NT2/D1 (cell line): ENCODE data around the gene CHST6.

Experiments
- DNase-seq: peaks from one replicate; pipeline ENCODE4 v3.0.0-alpha.2; 2011; ENCODE audit warnings: low read depth, low spot score
- H3K27me3 ChIP-seq: 2 replicates; pipeline ENCODE4 v1.6.0; 2011; ENCODE audit warnings: mild to moderate bottlenecking; ENCODE audit not compliant: insufficient read length, insufficient read depth
- H3K36me3 ChIP-seq: 2 replicates; pipeline ENCODE4 v1.6.1; 2011; ENCODE audit warnings: mild to moderate bottlenecking, low read length, mixed read lengths; ENCODE audit not compliant: insufficient read depth, insufficient read length
- H3K4me1 ChIP-seq: 2 replicates; pipeline ENCODE4 v1.5.1; 2011; ENCODE audit not compliant: insufficient read depth, insufficient read length
- H3K4me3 ChIP-seq: 2 replicates; pipeline ENCODE4 v1.5.1; 2011; ENCODE audit warnings: low read depth; ENCODE audit not compliant: insufficient read length
- H3K9ac ChIP-seq: 2 replicates; pipeline ENCODE4 v1.6.0; 2011; ENCODE audit warnings: low read depth; ENCODE audit not compliant: insufficient read length
- H3K9me3 ChIP-seq: 2 replicates; pipeline ENCODE4 v1.5.1; 2011; ENCODE audit warnings: mild to moderate bottlenecking, low read length; ENCODE audit not compliant: insufficient read depth
- SUZ12 ChIP-seq: IDR thresholded peaks from 2 replicates; pipeline ENCODE4 v1.6.1; 2011; ENCODE audit not compliant: insufficient read length, insufficient read depth; ENCODE audit errors: extremely low read depth
- YY1 ChIP-seq: IDR thresholded peaks from 2 replicates; pipeline ENCODE4 v1.6.1; 2011; ENCODE audit not compliant: insufficient read length, insufficient read depth
- ZNF274 ChIP-seq: IDR thresholded peaks from 2 replicates; pipeline ENCODE4 v1.6.1; 2011; ENCODE audit warnings: mild to moderate bottlenecking, low read depth, low read length

CHST6 gene

GRCh38 chr16:75534560-75535205, 39.4 kb upstream of the CHST6 start:
- H3K4me3 ChIP-seq: no peak overlapping the region
- no peaks in the 10 kb centered on the region for H3K36me3 ChIP-seq
- TF ChIP-seq YY1 (no peak), SUZ12 (no peak), ZNF274 (no peak)
- no peaks in the 10 kb centered on the region for H3K9me3 ChIP-seq
- H3K27me3 ChIP-seq: no peaks in the 10 kb centered on the region
- peaks cover 4% of the 10 kb centered on the region for H3K4me1 ChIP-seq
- no peak overlapping the region for H3K9ac ChIP-seq
- DNase-seq: no peak

- no peak for DNase-seq
- no peak for TF ChIP-seq ZNF274
- H3K9ac ChIP-seq: no peak overlapping the region
- H3K27me3 ChIP-seq: no peaks in the 10 kb centered on the region
- H3K4me1 ChIP-seq: peaks cover 4% of the 10 kb centered on the region
- no peaks in the 10 kb centered on the region for H3K9me3 ChIP-seq
- H3K4me3 ChIP-seq: no peak overlapping the region
- H3K36me3 ChIP-seq: no peaks in the 10 kb centered on the region
These were observed 37.5 kb upstream of the CHST6 start for GRCh38 chr16:75532791-75533190.

- TF ChIP-seq YY1: no peak
- TF ChIP-seq SUZ12: no peak
- TF ChIP-seq ZNF274: no peak
- DNase-seq: no peak
- H3K27me3 ChIP-seq: no peaks in the 10 kb centered on the region
- H3K9me3 ChIP-seq: no peaks in the 10 kb centered on the region
- no peaks in the 10 kb centered on the region for H3K36me3 ChIP-seq
- H3K4me3 ChIP-seq: no peak overlapping the region
- H3K4me1 ChIP-seq: peaks cover 4% of the 10 kb centered on the region
- H3K9ac ChIP-seq: no peak overlapping the region
These were observed 37.0 kb upstream of the CHST6 start for GRCh38 chr16:75532142-75532765.

- TF ChIP-seq YY1 (no peak), ZNF274 (no peak), SUZ12 (no peak)
- H3K4me3 ChIP-seq: no peak overlapping the region
- no peaks in the 10 kb centered on the region for H3K36me3 ChIP-seq
- no peak for DNase-seq
- H3K9me3 ChIP-seq: 0 out of 2 replicates have a peak, but pooled peaks cover 4% of the 10 kb centered on the region
- no peaks in the 10 kb centered on the region for H3K4me1 ChIP-seq
- no peaks in the 10 kb centered on the region for H3K27me3 ChIP-seq
- no peak overlapping the region for H3K9ac ChIP-seq
These were observed 34.7 kb upstream of the CHST6 start for GRCh38 chr16:75529959-75530358.

- Histone ChIP-seq H3K4me3 (no peak overlapping the region), H3K36me3 (no peaks in the 10 kb centered on the region), H3K4me1 (no peaks in the 10 kb centered on the region), H3K9ac (no peak overlapping the region), H3K27me3 (no peaks in the 10 kb centered on the region), H3K9me3 (0 out of 2 replicates have a peak, but pooled peaks cover 4% of the 10 kb centered on the region)
- TF ChIP-seq YY1 (no peak), SUZ12 (no peak), ZNF274 (no peak)
- no peak for DNase-seq
These were observed 34.0 kb upstream of the CHST6 start for GRCh38 chr16:75529056-75529905.

- H3K27me3 ChIP-seq: no peaks in the 10 kb centered on the region
- H3K4me3 ChIP-seq: no peak overlapping the region
- DNase-seq: no peak
- H3K36me3 ChIP-seq: no peaks in the 10 kb centered on the region
- no peaks in the 10 kb centered on the region for H3K4me1 ChIP-seq
- TF ChIP-seq ZNF274 (no peak), YY1 (no peak)
- 0 out of 2 replicates have a peak, but pooled peaks cover 4% of the 10 kb centered on the region for H3K9me3 ChIP-seq
- no peak overlapping the region for H3K9ac ChIP-seq
These were observed 32.6 kb upstream of the CHST6 start for GRCh38 chr16:75527825-75528299.

- Histone ChIP-seq H3K4me1 (no peaks in the 10 kb centered on the region), H3K9ac (no peak overlapping the region), H3K9me3 (0 out of 2 replicates have a peak, but pooled peaks cover 4% of the 10 kb centered on the region), H3K27me3 (no peaks in the 10 kb centered on the region), H3K4me3 (no peak overlapping the region), H3K36me3 (no peaks in the 10 kb centered on the region)
- TF ChIP-seq ZNF274: no peak
- no peak for TF ChIP-seq SUZ12
- TF ChIP-seq YY1: no peak
- no peak for DNase-seq
These were observed 31.0 kb upstream of the CHST6 start for GRCh38 chr16:75526032-75526790.
